HG03442 (cell line): ENCODE results near the gene CALHM5.
A peak's percentile ranks its signal among the peaks of the same experiment; 100 is the strongest.

Source experiments
- ATAC-seq: cut with Tn5 transposase; IDR thresholded peaks from one replicate; pipeline ENCODE4 v1.9.1; 2021; ENCODE audit warnings: mild to moderate bottlenecking, moderate library complexity; ENCODE audit not compliant: unreplicated experiment

Gene CALHM5

DNA sequence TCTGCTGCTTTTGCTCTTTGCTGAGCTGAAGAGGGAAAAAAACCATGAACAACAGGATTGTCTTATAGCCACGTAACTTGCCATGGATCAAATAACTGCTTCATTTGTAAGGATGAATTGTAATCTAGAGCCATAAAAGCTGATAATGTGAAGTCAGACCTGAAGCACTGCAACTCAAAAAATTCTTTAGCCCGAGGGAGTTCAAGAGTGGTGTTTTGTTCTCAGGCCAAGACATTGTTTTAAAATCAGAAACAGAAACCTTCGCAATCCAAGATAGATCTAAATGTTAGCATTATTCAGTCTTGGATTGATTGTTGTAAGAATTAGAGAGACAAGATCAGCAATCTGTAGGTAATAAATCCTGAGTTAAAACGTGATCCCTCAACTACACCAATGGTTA lies 34.2 kb downstream of the CALHM5 start, which contains the start of gene TRAPPC3L:
Gene TRAPPC3L, minus strand, starts transcription at position 34 of the 400 bp plus-strand sequence. CDS start 170 bp downstream, outside the sequence.
- no peak for ATAC-seq

DNA sequence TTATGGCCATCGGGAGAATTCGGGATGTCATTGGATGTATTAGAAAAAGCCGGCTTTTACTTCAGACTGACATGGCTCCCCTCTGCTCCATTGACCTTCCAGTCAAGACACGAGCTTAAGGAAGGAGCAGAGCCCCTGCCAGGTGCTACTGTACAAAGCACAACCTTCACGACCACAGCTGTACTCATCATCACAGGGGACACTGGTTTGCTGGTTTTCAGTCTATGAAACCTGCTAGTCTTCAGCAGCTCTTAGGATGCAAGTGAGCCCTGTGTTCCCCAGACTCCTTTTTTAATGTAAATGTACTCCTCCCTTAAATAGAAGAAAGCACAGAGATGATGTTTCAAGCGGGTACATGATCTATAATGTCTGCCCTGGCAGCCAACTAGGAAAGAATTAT lies 35.9 kb downstream of the CALHM5 start:
- ATAC-seq: no peak

DNA sequence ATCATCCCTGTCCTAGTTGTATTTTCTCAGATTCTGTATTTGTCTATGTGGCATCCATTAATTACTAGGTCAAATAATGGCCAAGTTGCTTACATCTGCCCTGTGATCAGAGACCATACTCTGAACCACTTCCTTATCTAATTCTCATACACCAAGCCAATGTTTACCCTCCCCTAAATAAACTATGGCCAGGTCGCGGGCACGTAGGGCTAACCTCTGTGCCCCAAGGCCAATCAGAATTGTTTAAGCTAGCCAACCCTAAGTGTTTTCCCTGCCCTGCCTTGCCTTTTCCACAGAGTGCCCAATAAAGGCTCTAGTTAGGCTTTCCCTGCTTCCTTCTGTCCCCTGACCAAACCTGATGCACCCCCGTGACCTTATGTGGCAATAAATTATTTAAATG lies 39.4 kb downstream of the CALHM5 start:
- ATAC-seq: no peak

GRCh38 chr6:116553451-116553850 lies 42.0 kb downstream of the CALHM5 start, which contains the start of gene CALHM4:
CALHM4 (plus strand) TSS chr6:116553751; CDS start chr6:116553794, 43 bp downstream.
- no peak for ATAC-seq

- no peak for ATAC-seq
Observed at GRCh38 chr6:116556065-116556464, 44.6 kb downstream of the CALHM5 start.

DNA sequence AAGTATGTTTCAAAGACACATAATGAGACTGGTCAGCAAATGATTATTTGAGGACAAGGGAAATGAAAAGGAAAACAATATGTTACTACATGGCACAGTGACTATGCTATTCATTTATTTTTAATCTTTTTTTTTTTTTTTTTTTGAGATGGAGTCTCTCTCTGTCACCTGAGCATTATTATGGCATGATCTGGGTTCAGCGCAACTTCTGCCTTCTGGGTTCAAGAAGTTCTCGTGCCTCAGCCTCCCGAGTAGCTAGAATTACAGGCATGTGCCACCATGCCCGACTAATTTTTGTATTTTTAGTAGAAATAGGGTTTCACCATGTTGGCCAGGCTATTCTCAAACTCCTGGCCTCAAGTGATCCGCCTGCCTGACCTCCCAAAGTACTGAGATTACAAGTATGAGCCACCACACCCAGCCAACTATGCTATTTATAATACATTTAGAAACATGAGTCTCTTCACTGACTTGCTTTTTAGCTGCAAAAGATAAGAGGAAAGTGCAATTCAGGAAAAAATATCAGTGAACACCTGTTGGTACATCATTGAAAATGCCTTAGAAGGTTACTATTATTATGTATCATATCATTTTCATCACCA lies 45.5 kb downstream of the CALHM5 start:
- ATAC-seq: no peak

DNA sequence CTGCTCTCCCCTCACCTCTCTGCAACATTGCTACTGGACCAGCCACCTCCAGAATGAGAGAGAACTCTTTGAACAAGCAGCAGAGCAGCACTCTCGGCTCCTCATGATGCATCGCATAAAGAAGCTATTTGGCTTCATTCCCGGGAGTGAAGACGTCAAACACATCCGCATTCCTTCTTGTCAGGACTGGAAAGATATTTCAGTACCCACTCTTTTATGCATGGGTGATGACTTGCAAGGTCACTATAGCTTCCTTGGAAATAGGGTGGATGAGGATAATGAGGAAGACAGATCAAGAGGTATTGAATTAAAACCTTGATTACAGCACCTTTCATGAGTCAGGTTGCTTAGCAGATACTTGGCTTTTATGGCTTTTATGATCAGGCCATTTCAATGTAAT lies 46.5 kb downstream of the CALHM5 start:
- no peak for ATAC-seq

DNA sequence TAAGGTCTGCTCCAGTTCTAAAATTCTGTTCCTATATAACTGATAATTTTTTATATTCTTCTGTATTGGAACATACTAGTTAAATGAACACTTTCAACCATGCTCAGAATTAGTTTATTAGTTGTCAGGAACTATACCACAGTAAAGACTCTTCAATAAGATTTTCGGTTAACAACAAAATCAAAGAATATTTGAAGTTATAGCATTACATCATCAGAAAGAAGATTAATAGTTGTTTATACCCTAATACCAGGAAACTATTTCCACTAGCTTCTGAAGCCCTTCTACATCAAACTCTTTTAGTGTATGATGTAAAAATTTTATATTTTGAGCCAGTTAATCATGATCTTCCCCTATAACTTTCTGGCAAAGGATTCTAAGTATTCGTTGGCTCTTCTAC lies 48.7 kb downstream of the CALHM5 start:
- no peak for ATAC-seq

DNA sequence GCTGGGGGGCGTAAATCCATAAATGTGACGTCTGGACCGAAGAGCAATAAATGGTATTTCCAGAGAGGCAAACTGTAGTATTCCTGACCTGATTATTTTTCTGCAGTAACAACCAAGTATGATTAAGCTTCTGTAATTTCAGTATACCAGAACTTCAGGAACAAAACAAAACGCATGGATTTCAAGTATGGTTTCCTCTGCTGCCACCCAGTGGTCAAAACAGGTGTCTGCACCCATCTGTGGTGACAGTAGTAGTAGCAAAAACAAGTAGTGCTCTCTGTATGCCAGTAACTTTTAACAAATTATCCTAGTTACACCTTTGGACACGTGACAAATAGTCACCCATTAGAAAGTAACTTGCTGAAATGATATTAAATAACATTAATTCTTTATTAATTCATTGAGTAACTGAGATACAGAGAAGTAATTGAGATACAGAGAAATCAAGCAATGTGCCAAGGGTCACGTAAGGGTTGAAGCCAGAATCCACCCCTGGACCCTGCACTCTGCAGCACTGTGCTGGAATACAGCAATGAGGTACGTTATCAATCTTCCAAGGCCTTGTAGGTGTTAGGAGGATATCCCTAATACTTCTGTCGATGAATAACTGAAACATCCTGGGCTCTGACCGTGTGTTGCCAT lies 50.1 kb downstream of the CALHM5 start:
- no peak for ATAC-seq

DNA sequence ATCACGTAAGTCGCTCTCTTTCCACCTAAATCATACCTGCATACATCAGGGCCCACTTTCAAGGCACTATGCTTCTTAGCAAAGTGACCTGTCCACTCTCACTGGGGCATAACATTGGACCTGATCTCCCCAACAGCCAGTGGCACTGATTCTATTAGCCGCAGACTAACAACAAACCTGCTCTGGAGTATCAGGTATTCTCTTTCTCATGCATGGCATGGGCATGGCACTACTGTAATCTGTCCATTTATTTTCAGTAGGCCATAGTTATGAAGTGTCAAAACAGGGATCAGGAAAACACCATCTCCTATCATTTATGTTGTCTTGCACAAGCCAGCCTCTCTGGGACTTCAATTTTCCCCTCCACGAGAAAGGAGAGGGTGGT lies 50.6 kb downstream of the CALHM5 start:
- no peak for ATAC-seq

- no peak for ATAC-seq
Observed at GRCh38 chr6:116562614-116563013, 51.2 kb downstream of the CALHM5 start.

- no peak for ATAC-seq
Observed at GRCh38 chr6:116563830-116564229, 52.4 kb downstream of the CALHM5 start.

DNA sequence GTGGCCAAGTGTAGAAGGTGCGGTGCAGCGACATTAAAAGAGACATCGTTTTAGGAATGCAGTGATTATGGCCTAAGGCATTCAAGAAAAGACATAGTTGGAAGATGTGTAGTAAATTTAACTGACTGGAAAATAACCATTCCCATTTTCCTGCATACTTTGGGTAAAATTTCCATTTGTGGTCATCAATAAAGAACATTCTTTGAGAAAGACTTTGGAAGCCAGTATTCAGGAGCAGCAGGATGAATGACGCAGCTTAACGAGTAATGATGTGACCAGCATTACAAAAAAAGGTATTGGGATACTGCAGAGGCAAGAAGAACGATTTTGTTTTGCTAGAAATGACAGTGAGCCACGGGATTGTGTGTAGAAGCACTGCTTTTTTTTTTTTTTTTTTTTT lies 52.9 kb downstream of the CALHM5 start:
- no peak for ATAC-seq

- ATAC-seq: no peak
Observed at GRCh38 chr6:116564921-116565872, 53.8 kb downstream of the CALHM5 start.

- no peak for ATAC-seq
Observed at GRCh38 chr6:116568111-116568510, 56.7 kb downstream of the CALHM5 start.

- ATAC-seq: no peak
Observed at GRCh38 chr6:116568821-116569755, 57.6 kb downstream of the CALHM5 start.

- ATAC-seq: peak; percentile 94
Observed at GRCh38 chr6:116570856-116571682, 59.6 kb downstream of the CALHM5 start, which contains the start of gene RWDD1. RWDD1 (plus strand) TSS chr6:116571504; CDS start chr6:116571583, 79 bp downstream.

GRCh38 chr6:116571683-116572000 lies 60.2 kb downstream of the CALHM5 start:
- no peak for ATAC-seq

DNA sequence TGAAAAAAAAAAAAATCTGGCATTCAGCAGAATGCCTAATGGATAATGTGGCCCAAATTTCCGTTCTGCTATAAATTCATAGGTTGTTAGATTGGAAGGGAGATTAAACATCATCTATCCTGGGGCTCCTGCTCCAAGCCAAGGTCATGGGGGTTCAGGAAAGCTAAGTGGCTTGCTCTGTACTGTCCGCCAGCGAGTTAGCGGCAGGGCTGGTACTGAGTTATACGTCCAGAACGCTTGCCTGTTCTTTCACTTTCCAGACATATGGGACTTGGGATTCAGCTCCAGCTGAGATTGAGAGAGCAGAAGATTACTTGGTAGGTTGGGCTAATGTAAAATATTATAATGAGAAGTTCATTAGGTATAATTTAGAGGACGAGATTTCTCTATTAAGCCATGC lies 60.7 kb downstream of the CALHM5 start:
- no peak for ATAC-seq
